SK-N-MC (cell line): ENCODE data around the gene PHLDB2.

ENCODE experiments used
- DNase-seq: peaks from one replicate; pipeline ENCODE4 v3.0.0-alpha.2; 2011; ENCODE audit warnings: low read depth, low spot score
- H3K27ac ChIP-seq: fragments of 200-600 bp; sonication (generic); 2 replicates; pipeline ENCODE4 v1.5.1; 2016; ENCODE audit warnings: mixed run types
- H3K36me3 ChIP-seq: fragments of 200-600 bp; sonication (generic); 2 replicates; pipeline ENCODE4 v1.6.1; 2017; ENCODE audit warnings: antibody characterized with exemption, low read length, mixed read lengths; ENCODE audit not compliant: insufficient read depth
- H3K4me3 ChIP-seq: fragments of 200-600 bp; sonication (generic); 2 replicates; pipeline ENCODE4 v1.5.1; 2016
- H3K9ac ChIP-seq: fragments of 200-600 bp; sonication (generic); 2 replicates; pipeline ENCODE4 v1.8.0; 2017; ENCODE audit warnings: mixed run types, mixed read lengths; ENCODE audit not compliant: insufficient read length
- H3K9me3 ChIP-seq: fragments of 200-600 bp; sonication (generic); 2 replicates; pipeline ENCODE4 v1.6.1; 2017; ENCODE audit warnings: low read depth, mild to moderate bottlenecking, antibody characterized with exemption, low read length, moderate library complexity, mixed read lengths
- EZH2 ChIP-seq: fragments of 200-600 bp; sonication (generic); IDR thresholded peaks from one replicate; pipeline ENCODE4 v1.6.1; 2017; ENCODE audit warnings: antibody characterized with exemption
- FOXP2 ChIP-seq: optimal IDR thresholded peaks from 2 replicates; pipeline ENCODE3; 2011; ENCODE audit warnings: mild to moderate bottlenecking, moderate library complexity; ENCODE audit not compliant: insufficient read depth; ENCODE audit errors: extremely low read length, control extremely low read depth
- POLR2AphosphoS5 ChIP-seq: IDR thresholded peaks from 2 replicates; pipeline ENCODE4 v1.6.1; 2012; ENCODE audit warnings: mild to moderate bottlenecking, low read depth, low read length, borderline replicate concordance

PHLDB2 gene

DNA sequence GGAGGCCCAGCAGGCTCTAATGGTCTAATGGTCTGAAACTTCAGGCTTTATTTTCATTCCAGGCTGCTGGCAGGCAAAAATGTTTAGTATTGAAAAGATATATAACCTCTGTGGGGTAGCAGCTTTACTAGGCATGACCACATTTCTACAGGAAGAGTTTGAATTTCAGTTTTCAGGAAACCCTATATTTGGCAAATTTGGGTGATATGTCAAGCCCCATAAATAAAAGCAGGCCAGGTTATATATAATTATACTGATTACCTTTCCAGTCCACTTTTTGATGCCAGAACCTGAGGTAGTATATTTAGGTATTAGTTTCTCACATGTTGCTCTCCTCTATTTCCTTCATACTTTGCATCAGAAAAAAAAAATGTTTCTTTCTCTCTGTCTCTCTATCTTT lies 37.2 kb upstream of the PHLDB2 start:
- Histone ChIP-seq H3K9ac (no peak overlapping the region), H3K9me3 (no peaks in the 10 kb centered on the region), H3K27ac (no peak overlapping the region), H3K4me3 (no peak overlapping the region), H3K36me3 (no peaks in the 10 kb centered on the region)
- TF ChIP-seq POLR2AphosphoS5: no peak
- TF ChIP-seq EZH2: no peak
- TF ChIP-seq FOXP2: no peak
- DNase-seq: no peak

DNA sequence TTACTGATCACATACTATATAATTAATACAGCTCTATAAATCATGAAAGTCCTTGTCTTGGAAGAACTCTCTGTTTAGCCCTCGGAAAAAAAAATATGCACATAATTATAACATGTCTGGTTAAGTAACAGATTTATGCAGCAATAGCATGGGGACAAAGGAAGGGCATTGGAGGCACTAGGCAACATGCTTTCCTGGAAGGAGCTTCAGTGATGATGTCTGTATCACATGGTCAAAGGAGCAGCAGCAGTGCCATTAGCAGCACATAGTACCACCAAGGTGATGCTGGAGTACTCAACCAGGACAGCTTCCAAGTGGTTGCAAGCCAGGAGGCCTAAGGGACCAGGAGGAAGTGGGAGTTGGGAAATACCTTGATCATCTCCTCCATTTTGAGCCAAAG lies 36.3 kb upstream of the PHLDB2 start:
- no peak for TF ChIP-seq FOXP2
- TF ChIP-seq POLR2AphosphoS5: no peak
- TF ChIP-seq EZH2: no peak
- Histone ChIP-seq H3K9ac (no peak overlapping the region), H3K4me3 (no peak overlapping the region), H3K36me3 (no peaks in the 10 kb centered on the region), H3K27ac (no peak overlapping the region), H3K9me3 (no peaks in the 10 kb centered on the region)
- no peak for DNase-seq

DNA sequence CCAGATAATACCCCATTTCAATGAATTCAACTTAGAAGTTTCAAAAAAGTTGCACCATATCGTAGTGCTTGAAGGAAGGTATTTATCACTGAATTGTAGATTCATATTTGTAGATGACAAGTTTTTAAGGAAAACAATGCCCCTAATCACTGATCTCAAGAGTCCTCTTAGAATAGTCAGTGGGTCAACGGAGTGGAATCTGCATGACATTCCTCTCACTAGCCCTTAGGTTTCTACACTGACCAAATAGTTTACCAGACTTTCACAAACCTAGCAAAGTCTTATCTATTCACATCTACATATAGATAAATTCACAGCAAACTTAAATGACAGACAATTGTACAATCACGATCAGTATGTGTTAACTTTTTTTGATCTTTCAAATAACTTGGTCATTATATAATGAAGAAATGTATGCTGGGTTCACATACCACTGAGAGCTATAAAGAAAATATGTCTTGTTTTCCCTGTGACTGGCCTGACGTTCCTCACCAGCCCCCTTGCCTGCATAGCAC lies 35.7 kb upstream of the PHLDB2 start:
- H3K9ac ChIP-seq: no peak overlapping the region
- no peak overlapping the region for H3K27ac ChIP-seq
- TF ChIP-seq FOXP2: no peak
- no peak for TF ChIP-seq POLR2AphosphoS5
- no peak for TF ChIP-seq EZH2
- no peak overlapping the region for H3K4me3 ChIP-seq
- no peaks in the 10 kb centered on the region for H3K36me3 ChIP-seq
- H3K9me3 ChIP-seq: no peaks in the 10 kb centered on the region
- no peak for DNase-seq

DNA sequence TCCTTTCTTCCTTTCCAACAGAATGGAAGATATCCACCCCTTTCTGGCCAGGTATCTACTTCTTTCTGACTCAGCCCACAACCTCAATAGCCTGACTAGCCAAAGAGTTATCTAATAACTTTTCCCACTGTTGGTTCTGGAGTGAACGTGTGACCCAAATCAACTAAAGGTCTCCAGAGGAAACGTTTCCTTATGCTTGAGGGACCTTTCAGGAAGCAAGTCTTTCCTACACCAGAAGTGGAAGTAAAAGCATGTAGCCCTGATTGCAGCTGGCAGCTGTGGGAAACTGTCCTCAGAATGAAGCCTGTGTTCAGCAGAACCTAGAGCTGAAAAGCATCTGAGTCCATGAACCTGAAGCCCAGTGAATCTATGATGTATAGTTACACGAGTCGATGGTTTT lies 34.7 kb upstream of the PHLDB2 start:
- H3K36me3 ChIP-seq: no peaks in the 10 kb centered on the region
- no peak for TF ChIP-seq FOXP2
- H3K9me3 ChIP-seq: no peaks in the 10 kb centered on the region
- no peak overlapping the region for H3K27ac ChIP-seq
- no peak overlapping the region for H3K9ac ChIP-seq
- H3K4me3 ChIP-seq: no peak overlapping the region
- DNase-seq: no peak

DNA sequence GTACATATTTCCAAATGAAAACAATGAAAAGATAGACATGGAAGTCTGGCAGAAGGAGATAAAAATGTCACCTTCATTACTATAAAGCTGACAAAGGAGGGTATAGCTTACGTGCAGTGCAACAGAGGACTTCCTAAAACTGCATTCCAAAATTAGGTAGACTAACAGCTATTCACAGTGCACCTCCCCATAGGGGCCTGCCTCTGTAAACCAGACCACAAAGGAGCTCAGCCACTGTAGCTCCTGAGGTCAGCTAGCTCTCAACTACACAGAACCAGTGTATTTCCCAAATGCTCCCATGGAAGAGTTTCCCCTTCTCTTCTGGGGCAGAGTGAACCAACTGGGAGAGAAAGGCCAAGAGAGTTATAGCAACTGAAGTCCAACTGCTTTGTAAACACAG lies 31.2 kb upstream of the PHLDB2 start:
- H3K4me3 ChIP-seq: no peak overlapping the region
- H3K36me3 ChIP-seq: no peaks in the 10 kb centered on the region
- TF ChIP-seq EZH2 (no peak), FOXP2 (no peak), POLR2AphosphoS5 (no peak)
- no peak overlapping the region for H3K27ac ChIP-seq
- no peak for DNase-seq
- no peaks in the 10 kb centered on the region for H3K9me3 ChIP-seq
- no peak overlapping the region for H3K9ac ChIP-seq

DNA sequence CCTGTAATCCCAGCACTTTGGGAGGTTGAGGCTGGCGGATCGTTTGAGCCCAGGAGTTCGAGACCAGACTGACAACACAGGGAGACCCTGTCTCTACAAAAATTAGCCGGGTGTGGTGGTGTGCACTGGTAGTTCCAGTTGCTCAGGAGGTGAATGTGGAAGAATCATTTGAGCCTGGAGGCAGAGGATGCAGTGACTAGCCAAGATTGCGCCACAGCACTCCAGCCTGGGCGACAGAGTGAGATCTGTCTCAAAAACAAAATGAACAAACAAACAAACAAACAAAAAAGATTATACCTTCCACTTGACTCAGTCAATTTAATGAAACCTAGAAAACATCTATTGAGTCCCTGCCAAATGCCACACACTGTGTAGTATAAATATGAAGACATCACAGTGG lies 30.5 kb upstream of the PHLDB2 start:
- TF ChIP-seq FOXP2: no peak
- no peak for TF ChIP-seq EZH2
- no peak for TF ChIP-seq POLR2AphosphoS5
- Histone ChIP-seq H3K9ac (no peak overlapping the region), H3K27ac (no peak overlapping the region), H3K9me3 (no peaks in the 10 kb centered on the region), H3K36me3 (no peaks in the 10 kb centered on the region), H3K4me3 (no peak overlapping the region)
- DNase-seq: no peak

DNA sequence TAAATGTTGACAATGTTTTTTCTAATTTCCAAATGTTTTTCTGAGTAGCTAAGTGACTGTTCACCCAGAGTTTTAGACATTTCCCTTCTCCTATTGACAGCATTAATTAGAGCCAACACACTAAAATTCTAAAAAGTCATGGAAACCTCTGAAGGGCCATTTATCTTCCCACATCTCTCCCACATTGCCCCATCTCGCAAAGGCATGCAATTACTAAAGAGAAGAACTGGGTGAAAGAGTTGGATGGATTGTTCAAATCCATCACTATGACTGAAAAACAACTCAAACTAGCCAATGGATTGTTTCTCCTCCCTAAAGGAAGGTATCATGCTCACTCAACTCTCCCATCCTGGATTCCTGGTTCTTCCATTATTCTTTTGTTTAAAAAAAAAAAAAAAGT lies 30.0 kb upstream of the PHLDB2 start:
- Histone ChIP-seq H3K9ac (no peak overlapping the region), H3K4me3 (no peak overlapping the region), H3K9me3 (no peaks in the 10 kb centered on the region), H3K27ac (no peak overlapping the region), H3K36me3 (no peaks in the 10 kb centered on the region)
- DNase-seq: no peak
- no peak for TF ChIP-seq POLR2AphosphoS5
- no peak for TF ChIP-seq FOXP2
- TF ChIP-seq EZH2: no peak

DNA sequence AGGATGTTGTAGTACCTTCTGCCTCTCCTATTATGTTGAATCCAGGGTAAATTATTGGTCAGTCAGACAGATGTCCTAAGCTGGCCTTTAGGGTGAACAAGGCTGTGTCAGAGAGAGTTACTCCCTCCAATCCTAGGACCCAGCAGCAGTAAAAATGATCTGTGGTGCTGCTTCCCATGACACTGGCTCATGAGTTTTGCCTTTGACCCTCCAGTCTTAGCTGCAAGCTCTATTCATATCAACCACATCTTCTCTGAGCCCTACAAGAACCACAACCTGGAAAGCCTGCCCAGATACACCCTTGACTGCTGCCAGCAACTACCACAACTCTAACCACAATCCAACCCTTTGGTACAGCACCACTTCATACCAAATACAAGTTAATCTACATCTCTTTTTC lies 27.2 kb upstream of the PHLDB2 start:
- TF ChIP-seq EZH2 (no peak), FOXP2 (no peak), POLR2AphosphoS5 (no peak)
- Histone ChIP-seq H3K36me3 (no peaks in the 10 kb centered on the region), H3K4me3 (no peak overlapping the region), H3K9ac (no peak overlapping the region), H3K27ac (no peak overlapping the region), H3K9me3 (no peaks in the 10 kb centered on the region)
- DNase-seq: no peak

DNA sequence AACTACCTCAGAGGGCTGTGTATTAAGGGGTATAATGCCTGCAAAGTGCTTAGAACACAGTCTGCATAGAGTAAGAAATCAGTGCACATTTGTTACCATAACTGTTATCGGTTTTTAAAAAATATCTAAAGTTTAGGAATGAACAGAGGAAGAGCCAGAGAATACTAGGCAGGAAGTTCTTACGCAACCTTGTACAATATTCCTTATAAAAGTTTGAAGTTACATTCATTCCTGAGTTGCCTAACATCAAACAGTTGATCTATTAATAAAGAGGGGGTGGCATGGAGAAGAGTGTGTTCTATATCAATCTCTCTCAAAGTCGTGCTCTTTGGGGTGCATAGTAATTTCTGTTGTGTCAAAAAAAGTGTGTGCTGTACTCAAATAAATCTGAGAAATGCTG lies 22.0 kb upstream of the PHLDB2 start:
- no peak overlapping the region for H3K4me3 ChIP-seq
- no peak for DNase-seq
- no peak overlapping the region for H3K9ac ChIP-seq
- no peak overlapping the region for H3K27ac ChIP-seq
- no peaks in the 10 kb centered on the region for H3K9me3 ChIP-seq
- no peak for TF ChIP-seq EZH2
- TF ChIP-seq POLR2AphosphoS5: no peak
- no peak for TF ChIP-seq FOXP2
- H3K36me3 ChIP-seq: no peaks in the 10 kb centered on the region

DNA sequence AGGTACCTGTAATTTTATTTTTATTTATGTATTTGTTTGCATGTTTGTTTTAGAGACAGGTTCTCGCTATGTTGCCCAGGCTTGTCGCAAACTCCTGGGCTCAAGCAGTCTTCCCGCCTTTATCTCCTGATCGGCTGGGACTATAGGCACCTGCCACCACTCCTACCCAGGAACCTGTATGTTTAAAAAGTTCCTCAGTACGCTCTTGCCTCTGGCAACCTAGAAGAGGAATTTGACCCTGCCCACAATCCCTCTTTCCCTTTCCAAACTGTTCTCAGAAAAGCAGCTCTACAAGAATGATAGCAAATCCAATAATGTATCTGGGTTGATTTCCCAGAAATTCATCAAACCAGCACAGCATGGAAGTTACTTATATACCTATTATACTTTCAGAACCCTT lies 20.9 kb upstream of the PHLDB2 start:
- no peak overlapping the region for H3K27ac ChIP-seq
- DNase-seq: no peak
- no peaks in the 10 kb centered on the region for H3K9me3 ChIP-seq
- H3K4me3 ChIP-seq: no peak overlapping the region
- no peaks in the 10 kb centered on the region for H3K36me3 ChIP-seq
- TF ChIP-seq POLR2AphosphoS5 (no peak), FOXP2 (no peak), EZH2 (no peak)
- no peak overlapping the region for H3K9ac ChIP-seq
